AG10803 (cell line): Measurements from ENCODE around the gene TBC1D22A.

Experiments used
- DNase-seq: peaks from one replicate; pipeline ENCODE4 v3.0.0; 2010; ENCODE audit warnings: low read depth
- H3K4me3 ChIP-seq: 2 replicates; pipeline ENCODE4 v1.5.1; 2011; ENCODE audit warnings: mild to moderate bottlenecking, low read length, control low read depth
- TF ChIP-seq, protein P1 (sequence below): conservative IDR thresholded peaks from 2 replicates; pipeline ENCODE4 v1.5.1; 2011; ENCODE audit warnings: mild to moderate bottlenecking, low read length, control low read depth, inconsistent platforms

The TBC1D22A gene

GRCh38 chr22:47033648-47034000, 271.2 kb downstream of the TBC1D22A start:
- no peak overlapping the region for H3K4me3 ChIP-seq
- DNase-seq = no peak
- TF ChIP-seq, protein P1, sequence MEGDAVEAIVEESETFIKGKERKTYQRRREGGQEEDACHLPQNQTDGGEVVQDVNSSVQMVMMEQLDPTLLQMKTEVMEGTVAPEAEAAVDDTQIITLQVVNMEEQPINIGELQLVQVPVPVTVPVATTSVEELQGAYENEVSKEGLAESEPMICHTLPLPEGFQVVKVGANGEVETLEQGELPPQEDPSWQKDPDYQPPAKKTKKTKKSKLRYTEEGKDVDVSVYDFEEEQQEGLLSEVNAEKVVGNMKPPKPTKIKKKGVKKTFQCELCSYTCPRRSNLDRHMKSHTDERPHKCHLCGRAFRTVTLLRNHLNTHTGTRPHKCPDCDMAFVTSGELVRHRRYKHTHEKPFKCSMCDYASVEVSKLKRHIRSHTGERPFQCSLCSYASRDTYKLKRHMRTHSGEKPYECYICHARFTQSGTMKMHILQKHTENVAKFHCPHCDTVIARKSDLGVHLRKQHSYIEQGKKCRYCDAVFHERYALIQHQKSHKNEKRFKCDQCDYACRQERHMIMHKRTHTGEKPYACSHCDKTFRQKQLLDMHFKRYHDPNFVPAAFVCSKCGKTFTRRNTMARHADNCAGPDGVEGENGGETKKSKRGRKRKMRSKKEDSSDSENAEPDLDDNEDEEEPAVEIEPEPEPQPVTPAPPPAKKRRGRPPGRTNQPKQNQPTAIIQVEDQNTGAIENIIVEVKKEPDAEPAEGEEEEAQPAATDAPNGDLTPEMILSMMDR = no peak

DNA sequence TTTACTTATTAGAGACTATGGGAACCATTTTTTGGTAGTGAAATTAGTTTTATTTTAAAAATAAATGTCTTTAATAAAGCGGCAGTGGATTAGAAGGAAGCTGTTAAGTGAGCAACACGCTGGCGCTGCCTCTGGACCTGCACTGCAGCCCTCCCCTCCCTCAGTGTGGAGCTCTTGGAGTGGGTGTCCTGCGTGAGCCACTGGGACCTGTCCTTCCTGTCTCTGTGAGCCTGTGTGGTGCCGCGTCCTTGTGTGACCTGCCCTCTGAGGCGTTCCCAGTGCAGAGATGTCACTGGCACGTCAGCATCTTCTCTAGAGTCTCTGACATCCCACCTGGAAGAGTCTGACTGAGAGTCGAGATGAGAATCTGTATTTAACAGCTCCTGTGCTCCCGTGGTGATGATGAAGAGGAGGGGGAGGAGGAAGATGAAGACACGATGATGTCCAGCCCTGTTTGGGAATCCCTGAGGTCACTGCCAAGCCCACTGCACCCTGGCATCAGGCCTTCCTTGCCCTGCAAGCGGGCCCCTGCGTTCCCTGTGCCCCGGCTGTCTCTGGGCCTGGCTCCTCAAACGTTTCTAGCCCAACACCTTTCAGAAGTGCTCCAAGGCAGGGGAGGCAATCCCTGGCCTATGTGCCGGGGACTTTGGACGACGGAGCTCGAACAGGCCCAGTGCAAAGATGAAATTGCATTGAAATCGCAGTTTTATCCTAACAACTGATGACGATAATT, 271.8 kb downstream of the TBC1D22A start:
- H3K4me3 ChIP-seq = no peak overlapping the region
- TF ChIP-seq, protein P1 = no peak
- DNase-seq = no peak

- DNase-seq = no peak
- TF ChIP-seq, protein P1 = no peak
- H3K4me3 ChIP-seq = no peak overlapping the region
Measured at GRCh38 chr22:47034905-47035419, 272.5 kb downstream of the TBC1D22A start.

- DNase-seq = peak; percentile 32
Measured at GRCh38 chr22:47035425-47035881, 273.0 kb downstream of the TBC1D22A start.

DNA sequence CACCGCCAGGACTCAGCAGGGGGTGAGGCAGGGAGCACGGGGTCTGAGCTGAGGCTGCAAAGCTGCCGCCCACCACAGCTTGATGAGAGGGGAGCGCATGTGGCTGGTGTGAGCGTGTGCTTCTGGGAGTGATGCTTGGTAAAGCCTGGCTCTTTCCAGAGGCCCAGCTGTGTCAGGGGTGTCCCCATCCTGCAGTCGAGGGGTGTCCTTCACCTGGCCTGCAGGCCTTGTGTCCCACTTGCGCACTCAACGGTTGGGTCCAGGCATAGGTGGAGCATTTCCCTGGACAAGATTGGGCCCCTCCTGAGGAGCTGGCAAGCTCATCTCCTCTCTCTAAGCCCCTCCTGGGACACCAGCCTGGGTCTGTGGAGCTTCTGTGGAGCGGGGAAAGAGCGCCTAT, 273.9 kb downstream of the TBC1D22A start:
- H3K4me3 ChIP-seq = no peak overlapping the region
- TF ChIP-seq, protein P1 = no peak
- DNase-seq = no peak

More at GRCh38 chr22:47035425-47035881, 273.0 kb downstream of the TBC1D22A start:
- no peak overlapping the region for H3K4me3 ChIP-seq
- TF ChIP-seq, protein P1 = no peak

GRCh38 chr22:47036936-47037485, 274.6 kb downstream of the TBC1D22A start:
- no peak overlapping the region for H3K4me3 ChIP-seq
- TF ChIP-seq, protein P1 = no peak
- no peak for DNase-seq

GRCh38 chr22:47038206-47038835, 275.9 kb downstream of the TBC1D22A start:
- no peak for DNase-seq
- no peak overlapping the region for H3K4me3 ChIP-seq
- TF ChIP-seq, protein P1 = no peak
